Body of pancreas (tissue), 4 donors: ENCODE data around the gene MBP. TPM values are rescaled to one million over a fixed set of nuclear protein-coding genes. Genes with fewer than 3 reads are reported as not detected.
A peak's percentile ranks its signal among the peaks of the same experiment; 100 is the strongest.

Experiments
- ATAC-seq: fragments of 150-250 bp; one replicate; pipeline ENCODE4 v1.9.1; 2016
- DNase-seq, 4 donors: peaks; one replicate each; pipeline ENCODE4 v3.0.0-alpha.2; 2019
- H3K27ac ChIP-seq, 4 donors: fragments of 200-600 bp; sonication (generic); 1 replicate in 3 of 4; 2 replicates in 1 of 4; pipeline versions ENCODE4 v1.5.1 to v1.6.1; 2016 to 2019; ENCODE audit warnings: mild to moderate bottlenecking in 1 of 4, mixed read lengths in 1 of 4, moderate library complexity in 1 of 4
- H3K27me3 ChIP-seq, 2 donors: fragments of 200-600 bp; sonication (generic); one replicate each; pipeline ENCODE4 v1.6.0; 2016; ENCODE audit warnings: mild to moderate bottlenecking in 1 of 2
- H3K36me3 ChIP-seq, 2 donors: fragments of 200-600 bp; sonication (generic); replicated peaks in 1 of 2; 2 replicates each; pipeline ENCODE4 v1.5.1; 2016; ENCODE audit warnings: low read depth in 2 of 2; ENCODE audit not compliant: insufficient read depth in 1 of 2
- H3K4me1 ChIP-seq: fragments of 200-600 bp; sonication (generic); one replicate; pipeline ENCODE4 v1.6.0; 2016
- H3K4me3 ChIP-seq, 2 donors: fragments of 200-600 bp; sonication (generic); 1 replicate in 1 of 2; 2 replicates in 1 of 2; pipeline ENCODE4 v1.5.1; 2016 to 2019
- H3K9me3 ChIP-seq, 3 donors: fragments of 200-600 bp; sonication (generic); 1 replicate in 2 of 3; 2 replicates in 1 of 3; pipeline ENCODE4 v1.5.1; 2016
- CTCF ChIP-seq, 7 experiments: fragments of 450-650 bp in 4 of 7; fragments of 200-600 bp in 3 of 7; sonication (generic) in 3 of 7; IDR thresholded peaks; one replicate each; pipeline ENCODE4 v1.5.1; 2016 to 2019; ENCODE audit warnings: antibody characterized with exemption in 7 of 7
- POLR2A ChIP-seq, 3 donors: fragments of 450-650 bp; IDR thresholded peaks; one replicate each; pipeline ENCODE4 v1.6.1; 2016; ENCODE audit warnings: antibody characterized with exemption in 3 of 3, mild to moderate bottlenecking in 2 of 3
- WGBS, 2 donors: methylation state at CpG; one replicate each; pipeline ENCODE4 v1.1.5; 2017; 5-methylcytosine and 5-hydroxymethylcytosine counted together
- intact Hi-C: fragments of 100-400 bp; cut with DNase I; formaldehyde crosslinking; loops from one replicate; pipeline ENCODE4 v1.15.1; 2023
- total RNA-seq, 2 donors: library from RNA; depleted of rRNA; stranded (reverse); fragments of >200 nt; gene quantifications; one replicate each; pipeline ENCODE4 v1.1.0, GENCODE V29; 2016

The MBP gene
- total RNA-seq, 2 donors from 2014 or later, result 17.4 to 24.4 TPM

DNA sequence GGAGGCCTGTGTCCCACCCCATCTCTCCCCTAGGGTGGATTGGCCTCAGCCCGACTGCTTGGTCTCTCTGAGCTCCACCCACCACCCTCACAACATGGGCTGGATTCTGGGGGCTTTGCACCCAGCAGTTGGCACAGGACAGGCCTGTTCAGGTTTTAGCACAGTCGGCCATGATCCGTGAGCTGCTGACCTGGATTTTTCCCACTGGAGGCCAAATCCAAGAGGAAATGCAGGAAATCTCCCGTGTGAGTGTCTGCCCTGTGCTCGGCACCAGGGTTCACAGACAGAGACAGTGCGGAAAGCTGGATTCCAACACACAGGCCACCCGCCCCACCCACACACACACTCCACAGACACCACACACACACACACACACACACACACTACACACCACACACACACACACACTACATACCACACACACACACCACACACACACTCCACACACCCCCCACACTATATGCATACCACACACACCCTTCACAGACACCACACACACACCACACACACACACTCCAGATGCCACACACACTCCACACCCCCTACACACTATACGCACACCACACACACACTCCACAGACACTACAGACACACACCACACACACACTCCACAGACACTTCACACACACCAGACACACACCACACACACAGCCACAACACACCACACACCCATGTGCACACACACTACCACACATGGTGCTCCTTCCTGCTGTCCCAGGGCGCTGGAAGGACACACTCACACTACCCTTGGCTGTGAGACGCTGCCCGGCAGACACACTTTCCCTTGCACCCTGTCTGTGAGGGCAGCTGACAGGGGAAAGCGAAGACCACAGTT lies 14.1 kb downstream of the MBP start:
- intact Hi-C loops, result no loop called here
- Histone ChIP-seq H3K27ac (peak overlapping the region in 3 of 4 donors; percentile 2 to 42 (median 2)), H3K4me1 (peaks cover 47% of the 10 kb centered on the region)

GRCh38 chr18:77116201-77117080 lies 16.1 kb downstream of the MBP start:
- intact Hi-C loops, result no loop called here
- no peak for DNase-seq
- Histone ChIP-seq H3K4me3 (no peak overlapping the region), H3K27me3 (no peaks in the 10 kb centered on the region), H3K36me3 (no peaks in the 10 kb centered on the region), H3K9me3 (no peaks in the 10 kb centered on the region), H3K4me1 (peaks cover 50% of the 10 kb centered on the region), H3K27ac (peak overlapping the region; percentile 89 to 99 (median 98))
- WGBS, 2 donors, result 92 to 93% methylated on average over 18 of the region's 18 CpGs
- TF ChIP-seq CTCF (IDR thresholded peaks at IDR 0.05), result no peak
- TF ChIP-seq POLR2A (IDR thresholded peaks at IDR 0.05), result no peak
- ATAC-seq, result no peak

More for the DNA sequence above, 14.1 kb downstream of the MBP start:
- DNase-seq, result no peak
- H3K9me3 ChIP-seq, result no peaks in the 10 kb centered on the region
- no peaks in the 10 kb centered on the region for H3K27me3 ChIP-seq
- H3K4me3 ChIP-seq, result no peak overlapping the region
- WGBS, 2 donors, result 92 to 96% methylated on average over 5 to 12 of the region's 12 CpGs
- TF ChIP-seq POLR2A (IDR thresholded peaks at IDR 0.05) (no peak), CTCF (IDR thresholded peaks at IDR 0.05) (no peak)
- no peak for ATAC-seq
- no peaks in the 10 kb centered on the region for H3K36me3 ChIP-seq

- intact Hi-C loops, result no loop called here
- no peaks in the 10 kb centered on the region for H3K36me3 ChIP-seq
- H3K9me3 ChIP-seq, result no peaks in the 10 kb centered on the region
- no peak overlapping the region for H3K4me3 ChIP-seq
- TF ChIP-seq CTCF (IDR thresholded peaks at IDR 0.05), result no peak
- no peak for TF ChIP-seq POLR2A (IDR thresholded peaks at IDR 0.05)
- ATAC-seq (peak; percentile 54), DNase-seq (no peak)
- no peaks in the 10 kb centered on the region for H3K27me3 ChIP-seq
- H3K4me1 ChIP-seq, result peaks cover 50% of the 10 kb centered on the region
- 12 to 14% methylated on average over 6 to 8 of the region's 8 CpGs for WGBS, 2 donors
- peak overlapping the region; percentile 89 to 99 (median 98) for H3K27ac ChIP-seq
Measured at GRCh38 chr18:77115192-77115953, 17.2 kb downstream of the MBP start.

GRCh38 chr18:77114415-77115191 lies 18.0 kb downstream of the MBP start:
- intact Hi-C loops, result no loop called here
- Histone ChIP-seq H3K4me1 (peaks cover 50% of the 10 kb centered on the region), H3K27me3 (no peaks in the 10 kb centered on the region), H3K36me3 (no peaks in the 10 kb centered on the region), H3K9me3 (no peaks in the 10 kb centered on the region), H3K4me3 (no peak overlapping the region), H3K27ac (peak overlapping the region; percentile 89 to 99 (median 98))
- WGBS, 2 donors, result 2 to 6% methylated on average over 4 to 25 of the region's 25 CpGs
- TF ChIP-seq CTCF (IDR thresholded peaks at IDR 0.05) (no peak), POLR2A (IDR thresholded peaks at IDR 0.05) (peak in 2 of 3 donors; percentile 55 to 63)
- DNase-seq, result peak; percentile 88 to 97 (median 93)
- peak; percentile 92 for ATAC-seq
